T-helper 17 cell (primary cell): Measurements from ENCODE around the gene DNAJB4. TPM values are rescaled to one million over a fixed set of nuclear protein-coding genes. Genes with fewer than 3 reads are reported as not detected.
"Not testable (repeated sequence)": the region's sequence is repeated elsewhere in the genome, so short reads cannot be mapped to it uniquely, and the experiment has no call there.

Experiments used
- ATAC-seq: fragments of 150-1000 bp; cut with Tn5 transposase; 2 replicates; pipeline ENCODE4 v1.10.0; 2021; ENCODE audit warnings: mild to moderate bottlenecking, moderate library complexity
- DNase-seq, 3 donors: peaks; one replicate each; pipeline versions ENCODE4 v3.0.0 to v3.0.0-alpha.2; 2020 to 2021
- H3K9me3 ChIP-seq: one replicate; pipeline ENCODE4 v1.7.0; 2013; ENCODE audit warnings: low read length, mild to moderate bottlenecking; ENCODE audit not compliant: control insufficient read depth, poor library complexity, severe bottlenecking
- H3K27ac Mint-ChIP-seq: one replicate; pipeline ENCODE4 v1.8.0; 2022; ENCODE audit warnings: mild to moderate bottlenecking, moderate library complexity, mixed read lengths
- H3K27me3 Mint-ChIP-seq: one replicate; pipeline ENCODE4 v1.8.0; 2022; ENCODE audit warnings: mixed read lengths
- H3K36me3 Mint-ChIP-seq: one replicate; pipeline ENCODE4 v1.8.0; 2022; ENCODE audit warnings: low read depth, mixed read lengths
- H3K4me1 Mint-ChIP-seq: one replicate; pipeline ENCODE4 v1.8.0; 2022; ENCODE audit warnings: mild to moderate bottlenecking, mixed read lengths
- H3K4me3 Mint-ChIP-seq: one replicate; pipeline ENCODE4 v1.8.0; 2022; ENCODE audit warnings: mild to moderate bottlenecking, moderate library complexity, mixed read lengths
- total RNA-seq, 4 donors: library from RNA in 2 of 4; stranded (reverse) in 2 of 4; gene quantifications; one replicate each; pipeline ENCODE4 v1.2.3 and lab custom pipeline; 2022 to 2026

Gene DNAJB4
- total RNA-seq, 2 donors from 2014 or later, result 15.2 to 20.8 TPM

DNA sequence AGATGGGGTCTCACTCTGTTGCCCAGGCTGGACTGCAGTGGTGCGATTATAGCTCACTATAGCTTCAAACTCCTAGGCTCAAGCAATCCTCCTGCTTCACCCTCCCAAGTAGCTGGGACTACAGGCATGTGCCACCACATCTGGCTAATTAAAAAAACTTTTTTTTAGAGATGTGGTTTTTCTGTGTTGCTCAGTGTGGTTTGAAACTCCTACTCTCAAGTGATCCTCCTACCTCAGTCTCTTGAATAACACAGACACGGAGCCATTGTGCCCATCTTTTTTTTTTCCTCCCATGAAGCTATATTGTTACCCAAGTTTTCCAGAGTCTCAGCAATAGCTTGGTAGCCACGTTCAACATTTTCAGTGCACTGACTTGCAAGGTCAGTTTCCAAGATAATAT lies 43.7 kb downstream of the DNAJB4 start:
- H3K27ac Mint-ChIP-seq, result no peak overlapping the region
- H3K27me3 Mint-ChIP-seq, result peaks cover 51% of the 10 kb centered on the region
- no peak overlapping the region for H3K4me3 Mint-ChIP-seq
- ATAC-seq (no peak), DNase-seq (no peak)
- H3K4me1 Mint-ChIP-seq, result peaks cover 14% of the 10 kb centered on the region
- H3K9me3 ChIP-seq, result no peaks in the 10 kb centered on the region
- H3K36me3 Mint-ChIP-seq, result peaks cover 3% of the 10 kb centered on the region

DNA sequence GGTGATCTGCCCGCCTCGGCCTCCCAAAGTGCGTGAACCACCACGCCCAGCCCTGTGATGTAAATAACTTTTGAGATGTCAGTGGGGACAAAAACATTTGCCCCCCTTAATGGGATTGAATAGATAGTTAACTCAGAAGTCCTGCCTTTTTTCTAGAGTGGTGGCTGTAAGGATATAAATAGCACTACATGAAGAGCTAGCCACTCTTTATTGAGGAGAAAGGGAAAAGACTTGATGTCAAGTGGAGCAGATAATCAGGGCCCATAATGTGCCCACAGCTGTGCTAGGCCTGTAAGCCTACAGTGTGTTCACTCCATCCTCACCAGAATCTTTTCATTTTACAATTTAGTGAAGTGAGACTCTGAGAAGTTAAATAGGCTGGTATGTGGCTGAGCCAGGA lies 44.7 kb downstream of the DNAJB4 start:
- H3K9me3 ChIP-seq, result no peaks in the 10 kb centered on the region
- Mint-ChIP-seq H3K36me3 (peaks cover 3% of the 10 kb centered on the region), H3K27me3 (peaks cover 49% of the 10 kb centered on the region), H3K4me3 (no peak overlapping the region), H3K27ac (no peak overlapping the region), H3K4me1 (peaks cover 14% of the 10 kb centered on the region)
- ATAC-seq (no peak), DNase-seq (no peak)

DNA sequence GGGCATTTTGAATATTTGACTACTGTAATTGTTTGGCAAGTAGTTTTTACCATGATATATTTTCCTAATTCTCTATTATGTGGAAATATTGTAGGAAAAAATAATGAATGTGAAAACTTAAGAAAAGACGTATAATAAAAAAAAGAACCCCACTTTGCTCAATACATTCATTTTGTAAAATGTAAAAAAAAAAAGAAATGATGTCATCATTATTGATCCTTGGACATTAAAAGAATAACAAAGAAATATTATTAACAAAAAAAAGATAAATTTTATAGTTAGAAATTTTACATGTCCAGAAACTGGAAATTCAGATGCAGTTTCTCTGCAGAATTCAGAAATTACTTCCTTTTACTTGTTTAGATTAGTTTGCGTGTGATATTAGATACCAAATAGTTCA lies 46.3 kb downstream of the DNAJB4 start:
- H3K27ac Mint-ChIP-seq, result no peak overlapping the region
- H3K9me3 ChIP-seq, result no peaks in the 10 kb centered on the region
- no peak for ATAC-seq
- H3K4me1 Mint-ChIP-seq, result peaks cover 2% of the 10 kb centered on the region
- no peak overlapping the region for H3K4me3 Mint-ChIP-seq
- H3K36me3 Mint-ChIP-seq, result peaks cover 3% of the 10 kb centered on the region
- peaks cover 35% of the 10 kb centered on the region for H3K27me3 Mint-ChIP-seq
- DNase-seq, result no peak

DNA sequence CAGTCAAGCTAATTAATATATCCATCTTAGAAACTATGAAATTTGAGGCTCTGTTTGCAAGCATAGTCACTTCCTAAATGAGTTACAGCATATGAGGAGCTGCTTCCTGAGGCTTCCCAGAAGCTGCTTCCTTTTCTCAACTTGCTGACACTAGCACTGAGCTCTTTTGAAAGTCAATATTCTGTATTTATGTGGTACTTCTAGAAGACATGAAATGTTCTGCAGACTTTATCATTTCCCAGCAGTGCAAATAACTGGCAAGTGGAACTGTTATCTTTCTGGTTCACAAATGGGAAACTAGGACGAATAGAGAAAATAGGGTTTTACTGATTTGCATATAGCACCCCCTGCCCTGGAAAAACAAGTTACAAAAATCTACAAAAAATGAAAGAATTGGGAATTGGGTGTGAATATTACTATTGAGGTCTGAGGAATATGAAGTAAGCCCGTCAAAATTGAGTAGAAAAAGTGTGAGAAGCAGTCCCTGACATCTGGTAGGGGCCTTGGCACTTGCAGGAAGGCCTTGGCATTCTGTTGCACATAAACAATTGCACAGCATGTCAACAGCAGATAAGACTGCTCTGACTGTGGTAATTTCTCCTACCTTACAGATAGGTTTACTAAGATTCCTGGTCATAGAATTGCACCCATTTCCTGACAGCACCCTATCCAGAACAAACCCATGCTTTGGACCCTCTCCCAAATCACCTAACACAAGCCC lies 48.1 kb downstream of the DNAJB4 start:
- no peak overlapping the region for H3K4me3 Mint-ChIP-seq
- peaks cover 3% of the 10 kb centered on the region for H3K36me3 Mint-ChIP-seq
- no peak overlapping the region for H3K27ac Mint-ChIP-seq
- H3K27me3 Mint-ChIP-seq, result peaks cover 25% of the 10 kb centered on the region
- DNase-seq (no peak), ATAC-seq (no peak)
- H3K4me1 Mint-ChIP-seq, result peaks cover 2% of the 10 kb centered on the region
- no peaks in the 10 kb centered on the region for H3K9me3 ChIP-seq

DNA sequence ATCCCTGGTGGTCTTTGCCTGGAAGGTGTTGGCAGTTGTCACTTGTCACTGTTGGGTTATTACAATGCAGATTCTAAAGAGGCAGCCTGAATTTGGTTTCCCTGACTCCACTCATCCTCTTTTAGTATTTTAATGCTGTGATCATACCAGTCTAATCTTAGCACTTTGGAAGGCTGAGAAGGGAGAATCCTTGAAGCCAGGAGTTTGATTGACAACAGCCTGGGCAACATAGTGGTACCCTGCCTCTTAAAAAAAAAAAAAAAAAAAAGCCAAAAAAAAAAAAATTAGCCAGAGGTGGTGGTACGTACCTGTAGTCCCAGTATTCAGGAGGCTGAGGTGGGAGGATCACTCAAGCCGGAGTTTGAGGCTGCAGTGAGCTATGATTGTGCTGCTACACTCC lies 48.8 kb downstream of the DNAJB4 start:
- H3K27me3 Mint-ChIP-seq, result peaks cover 19% of the 10 kb centered on the region
- ATAC-seq, result no peak
- H3K4me1 Mint-ChIP-seq, result no peaks in the 10 kb centered on the region

DNA sequence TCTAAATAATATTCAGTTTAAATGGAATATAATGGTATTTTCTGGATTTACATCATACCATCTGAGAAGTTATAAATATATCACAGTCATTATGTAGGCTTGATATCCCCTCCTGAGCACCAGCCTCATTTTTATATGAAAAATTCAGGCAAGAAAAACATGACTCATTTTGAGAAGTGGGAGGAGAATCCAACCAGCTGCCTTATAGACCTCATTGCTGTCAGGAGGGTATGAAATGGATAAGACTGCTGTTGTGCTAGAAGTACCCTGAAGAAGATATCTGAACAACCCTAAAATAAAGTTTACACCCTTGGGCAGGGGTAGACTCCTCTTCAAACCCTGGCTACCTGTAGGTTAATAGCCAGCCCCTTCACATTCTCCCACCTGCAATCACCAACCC lies 49.8 kb downstream of the DNAJB4 start:
- Mint-ChIP-seq H3K27ac (no peak overlapping the region), H3K36me3 (peaks cover 3% of the 10 kb centered on the region), H3K4me3 (no peak overlapping the region), H3K4me1 (no peaks in the 10 kb centered on the region), H3K27me3 (peaks cover 18% of the 10 kb centered on the region)
- ATAC-seq (no peak), DNase-seq (no peak)
- H3K9me3 ChIP-seq, result no peaks in the 10 kb centered on the region

More for the DNA sequence above, 48.8 kb downstream of the DNAJB4 start:
- no peak overlapping the region for H3K4me3 Mint-ChIP-seq
- no peak overlapping the region for H3K27ac Mint-ChIP-seq
- peaks cover 3% of the 10 kb centered on the region for H3K36me3 Mint-ChIP-seq
- H3K9me3 ChIP-seq, result no peaks in the 10 kb centered on the region
- DNase-seq, result no peak

DNA sequence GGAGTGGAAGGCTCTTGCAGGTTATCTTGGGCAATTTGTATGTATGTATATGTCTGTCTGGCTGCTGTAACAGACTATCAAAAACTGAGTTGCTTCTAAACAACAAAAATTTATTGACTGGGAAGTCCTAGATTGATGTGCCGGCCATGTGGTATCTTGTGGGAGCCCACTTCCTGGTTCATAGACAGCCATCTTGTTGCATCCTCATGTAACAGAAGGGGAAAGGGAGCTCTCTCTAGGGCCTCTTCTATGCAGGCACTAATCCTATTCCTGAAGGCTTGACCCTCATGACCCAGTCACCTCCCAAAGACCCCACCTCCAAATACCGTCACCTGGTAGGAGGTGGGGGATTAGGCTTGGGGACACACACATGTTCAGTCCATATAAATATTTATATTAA lies 50.2 kb downstream of the DNAJB4 start:
- no peak overlapping the region for H3K4me3 Mint-ChIP-seq
- ATAC-seq, result no peak

DNA sequence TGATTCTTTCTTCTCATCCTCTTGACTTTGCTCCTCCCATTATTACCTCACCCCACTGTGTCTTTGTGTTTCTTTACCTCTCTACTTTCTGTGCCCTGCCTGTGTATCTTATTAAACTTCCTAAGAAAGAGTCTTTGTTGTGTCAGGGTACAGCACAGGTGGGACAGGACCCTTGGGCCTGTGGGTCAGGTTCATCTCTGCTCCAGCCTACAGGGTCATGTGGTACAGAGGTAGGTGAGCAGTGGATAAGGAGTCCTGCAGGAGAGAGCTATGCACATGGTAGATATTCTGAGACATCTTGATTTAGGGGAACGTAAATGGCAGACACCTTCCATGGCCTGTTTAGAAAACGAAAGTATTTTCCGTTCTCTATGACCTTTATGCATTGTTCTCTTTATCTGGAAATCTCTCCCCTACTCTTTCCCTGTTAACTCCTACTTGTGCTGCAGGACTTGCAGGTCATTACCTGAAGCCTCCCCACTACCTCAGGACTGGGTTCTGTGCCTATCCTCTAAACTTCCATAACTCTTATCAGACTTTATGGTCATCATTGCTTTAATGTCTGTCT lies 50.9 kb downstream of the DNAJB4 start:
- no peak for ATAC-seq
- Mint-ChIP-seq H3K36me3 (peaks cover 3% of the 10 kb centered on the region), H3K27ac (no peak overlapping the region), H3K4me3 (no peak overlapping the region), H3K27me3 (peaks cover 14% of the 10 kb centered on the region), H3K4me1 (no peaks in the 10 kb centered on the region)
- no peak for DNase-seq
- H3K9me3 ChIP-seq, result no peaks in the 10 kb centered on the region

More for the DNA sequence above, 50.2 kb downstream of the DNAJB4 start:
- Mint-ChIP-seq H3K36me3 (peaks cover 3% of the 10 kb centered on the region), H3K27ac (no peak overlapping the region), H3K4me1 (no peaks in the 10 kb centered on the region), H3K27me3 (peaks cover 16% of the 10 kb centered on the region)
- no peaks in the 10 kb centered on the region for H3K9me3 ChIP-seq
- no peak for DNase-seq

DNA sequence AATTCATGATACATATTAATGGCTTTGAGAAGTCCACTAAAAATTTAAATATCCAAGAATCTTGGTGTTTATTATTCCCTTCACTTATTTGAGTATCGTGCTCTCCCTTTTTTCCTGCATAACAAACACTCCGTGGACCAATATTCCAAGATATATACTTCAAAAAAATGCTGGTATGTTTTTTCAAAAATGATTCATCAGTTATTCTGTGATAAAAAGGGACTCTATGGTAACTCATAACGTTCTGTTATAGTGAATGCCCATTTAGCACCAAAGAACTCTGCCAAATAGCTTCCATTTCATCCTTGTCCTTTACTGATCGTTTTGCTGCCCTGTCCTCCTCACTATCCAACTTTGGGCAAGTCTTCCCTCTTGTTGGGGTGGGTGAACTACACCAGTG lies 53.9 kb downstream of the DNAJB4 start:
- H3K4me1 Mint-ChIP-seq, result no peaks in the 10 kb centered on the region
- H3K9me3 ChIP-seq, result no peaks in the 10 kb centered on the region
- peaks cover 14% of the 10 kb centered on the region for H3K27me3 Mint-ChIP-seq
- no peak overlapping the region for H3K4me3 Mint-ChIP-seq
- no peak for DNase-seq
- H3K36me3 Mint-ChIP-seq, result no peaks in the 10 kb centered on the region
- ATAC-seq, result no peak
- no peak overlapping the region for H3K27ac Mint-ChIP-seq

DNA sequence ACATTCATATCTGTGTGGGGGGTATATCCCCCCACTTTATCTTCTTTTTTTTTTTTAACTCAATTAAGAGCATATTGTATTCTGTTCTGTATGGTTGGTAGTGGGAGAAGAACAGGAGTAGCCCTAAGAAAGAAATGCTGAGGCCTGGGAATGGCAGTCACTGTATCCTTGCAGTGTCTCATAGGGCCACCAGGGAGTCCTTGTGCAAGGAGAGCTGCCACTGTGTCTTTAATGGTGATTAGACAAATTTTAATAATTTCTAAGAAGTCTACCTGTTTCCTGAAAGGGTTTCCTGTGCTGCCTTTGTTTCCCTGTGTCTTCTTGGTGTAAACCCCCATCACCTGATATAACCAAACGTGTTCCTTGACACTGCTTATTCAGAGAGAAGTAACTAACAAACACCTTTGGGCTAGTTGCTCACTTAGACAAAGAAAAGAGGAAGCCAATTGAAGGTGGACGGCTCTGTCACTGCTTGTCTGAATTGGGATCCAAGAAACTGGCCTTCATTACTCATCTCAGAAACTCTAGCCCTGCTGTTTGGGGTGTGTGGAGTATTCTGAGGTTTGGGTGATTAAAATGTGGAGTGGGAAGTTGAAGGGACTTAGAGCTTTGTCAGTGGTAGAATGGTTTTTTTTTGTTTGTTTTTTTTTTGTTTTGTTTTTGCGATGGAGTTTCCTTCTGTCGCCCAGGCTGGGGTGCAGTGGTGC lies 56.3 kb downstream of the DNAJB4 start:
- Mint-ChIP-seq H3K36me3 (no peaks in the 10 kb centered on the region), H3K4me3 (no peak overlapping the region), H3K27ac (no peak overlapping the region), H3K27me3 (peaks cover 19% of the 10 kb centered on the region), H3K4me1 (no peaks in the 10 kb centered on the region)
- no peaks in the 10 kb centered on the region for H3K9me3 ChIP-seq
- ATAC-seq (no peak), DNase-seq (no peak)

DNA sequence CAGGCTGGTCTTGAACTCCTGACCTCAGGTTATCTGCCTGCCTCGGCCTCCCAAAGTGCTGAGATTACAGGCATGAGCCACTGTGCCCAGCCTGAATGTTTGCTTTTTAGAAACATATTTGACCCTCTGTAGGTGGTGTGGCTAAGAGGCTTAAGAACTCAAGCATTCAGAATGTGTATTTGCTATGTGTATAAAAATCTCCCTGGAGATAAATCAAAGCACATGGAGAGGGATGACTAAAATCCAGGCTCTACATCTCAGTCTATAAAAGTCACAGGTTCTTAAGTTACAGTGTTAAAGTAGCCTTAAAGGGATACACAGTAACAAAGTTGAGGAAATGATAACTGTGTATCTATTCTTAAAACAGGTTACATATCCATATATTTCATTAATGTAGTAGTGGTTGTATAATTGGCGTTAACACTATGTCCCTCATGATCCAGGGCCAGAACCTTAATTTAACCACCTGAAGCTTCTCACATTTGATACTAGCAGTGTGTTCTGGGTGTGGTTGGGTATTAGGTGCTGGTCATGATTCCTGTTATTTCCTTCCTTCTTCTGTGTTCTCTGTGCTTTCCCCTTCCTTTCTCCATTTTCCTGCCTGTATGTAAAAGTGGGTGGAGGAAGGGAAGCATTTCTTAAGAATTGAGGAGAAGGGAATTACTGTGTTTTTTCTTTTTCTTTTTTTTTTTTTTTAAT lies 57.2 kb downstream of the DNAJB4 start:
- H3K9me3 ChIP-seq, result no peaks in the 10 kb centered on the region
- no peaks in the 10 kb centered on the region for H3K4me1 Mint-ChIP-seq
- peaks cover 14% of the 10 kb centered on the region for H3K27me3 Mint-ChIP-seq
- H3K4me3 Mint-ChIP-seq, result no peak overlapping the region
- ATAC-seq, result no peak
- no peak for DNase-seq
- H3K27ac Mint-ChIP-seq, result no peak overlapping the region
- no peaks in the 10 kb centered on the region for H3K36me3 Mint-ChIP-seq

DNA sequence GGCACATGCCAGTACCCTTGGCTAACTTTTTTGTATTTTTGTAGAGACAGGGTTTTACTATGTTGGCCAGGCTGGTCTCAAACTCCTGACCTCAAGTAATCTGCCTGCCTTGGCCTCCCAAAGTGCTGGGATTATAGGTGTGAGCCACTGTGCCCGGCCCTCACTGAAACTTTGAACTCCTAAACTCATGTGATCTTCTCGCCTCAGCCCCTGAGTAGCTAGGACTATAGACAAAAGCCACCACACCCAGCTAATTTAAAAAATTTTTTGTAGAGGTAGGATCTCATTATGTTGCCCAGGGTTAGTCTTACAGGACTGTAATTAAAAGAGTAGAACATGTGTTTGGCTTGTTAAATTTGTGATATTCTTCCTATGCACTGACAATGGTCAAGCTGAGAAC lies 60.1 kb downstream of the DNAJB4 start:
- ATAC-seq, H3K9me3 ChIP-seq, H3K4me3 Mint-ChIP-seq, H3K27ac Mint-ChIP-seq, H3K36me3 Mint-ChIP-seq, DNase-seq, H3K4me1 Mint-ChIP-seq: not testable (repeated sequence)
- peaks cover 24% of the 10 kb centered on the region for H3K27me3 Mint-ChIP-seq
